Stimulated activated CD4-positive, alpha-beta T cell treated with anti-CD3 and anti-CD28 coated beads, Interleukin-2, amount 100 ng/mL, for 24 hours (primary cell): ENCODE data around the gene PCBP3.

Source experiments
- DNase-seq, 2 donors: peaks; one replicate each; pipeline ENCODE4 v3.0.0-alpha.2; 2020

The PCBP3 gene

DNA sequence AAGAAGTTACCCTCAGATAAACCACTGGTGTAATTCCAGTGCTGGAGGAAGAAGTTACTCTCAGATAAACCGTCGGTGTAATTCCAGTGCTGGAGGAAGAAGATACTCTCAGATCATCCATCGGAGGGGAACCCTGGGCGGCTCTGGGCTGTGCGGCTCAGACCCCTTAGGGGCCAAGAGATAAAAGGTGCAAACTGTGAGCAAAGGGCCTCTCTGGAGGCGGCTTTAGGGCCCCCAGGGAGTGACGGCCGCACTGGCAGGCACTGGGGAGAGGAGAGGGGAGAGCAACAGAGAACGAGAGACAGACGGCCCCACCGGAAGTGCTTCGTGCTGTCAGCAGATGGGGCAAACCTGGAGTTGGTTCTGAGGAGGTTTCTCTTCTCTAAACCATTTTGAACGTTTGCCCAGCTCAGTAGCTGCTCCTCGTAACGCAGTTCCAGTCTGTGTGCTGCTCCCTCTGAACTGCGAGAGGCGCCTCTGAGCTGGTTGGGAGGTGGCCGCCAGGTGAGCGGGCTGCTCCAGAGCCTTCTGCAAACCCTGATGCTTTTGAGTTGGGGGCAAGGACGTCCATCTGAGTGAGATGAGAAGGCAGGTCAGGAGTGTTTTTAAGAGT lies 275.4 kb downstream of the PCBP3 start:
- no peak for DNase-seq

DNA sequence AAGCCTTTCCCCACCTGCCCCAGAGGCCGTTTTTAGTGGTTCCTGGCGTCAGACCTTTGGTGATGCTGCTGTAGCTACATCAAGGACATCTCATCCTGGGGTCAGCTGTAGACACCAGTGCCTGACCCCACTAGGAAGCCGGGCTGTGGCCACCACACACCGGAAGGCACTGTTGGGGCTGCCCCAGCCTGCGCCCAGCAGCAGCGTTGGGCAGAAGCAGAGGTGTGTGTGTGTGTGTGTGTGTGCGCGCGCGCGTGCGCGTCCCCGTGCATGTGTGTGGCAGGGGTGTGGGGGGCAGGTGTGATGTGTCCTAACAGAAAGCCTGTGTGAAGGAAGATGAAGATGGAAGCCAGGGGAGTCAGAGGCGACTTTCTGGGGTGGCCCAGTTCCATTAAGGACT lies 276.1 kb downstream of the PCBP3 start:
- DNase-seq, result no peak

DNA sequence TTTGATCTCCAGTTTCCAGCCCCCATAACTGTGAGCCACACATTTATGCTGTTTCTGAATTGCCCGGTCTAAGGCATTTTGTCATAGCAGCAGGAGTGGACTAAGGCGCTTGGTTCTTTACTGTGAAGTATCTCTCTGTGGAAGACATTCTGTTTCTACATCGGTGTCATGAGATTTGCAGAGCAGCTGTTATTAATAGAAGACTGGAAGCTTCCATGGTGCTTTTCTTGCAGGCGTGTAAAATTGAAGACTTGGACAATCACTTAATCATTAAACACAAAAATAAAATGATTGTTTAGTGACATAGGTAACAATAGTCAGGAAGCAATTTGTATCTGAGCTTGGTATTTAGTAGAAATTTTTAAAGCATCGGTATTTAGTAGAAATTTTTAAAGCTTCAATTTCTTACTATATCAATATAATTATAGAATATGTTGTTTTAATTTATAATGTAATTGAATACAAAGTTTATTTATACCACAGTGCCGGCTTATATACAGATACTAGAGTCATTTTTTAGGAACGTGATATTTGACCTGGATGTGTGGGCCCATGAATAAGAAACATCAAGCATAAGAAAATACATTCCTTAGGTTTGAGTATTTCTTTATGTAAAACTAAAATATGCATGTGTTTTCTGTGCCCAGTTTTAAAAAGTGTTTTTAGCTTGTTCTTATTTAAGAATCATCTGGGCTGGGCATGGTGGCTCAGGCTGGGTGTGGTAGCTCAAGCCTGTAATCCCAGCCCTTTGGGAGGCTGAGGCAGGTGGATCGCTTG lies 277.5 kb downstream of the PCBP3 start:
- no peak for DNase-seq

- DNase-seq, result no peak
Observed at GRCh38 chr21:45921917-45922316, 278.4 kb downstream of the PCBP3 start.

DNA sequence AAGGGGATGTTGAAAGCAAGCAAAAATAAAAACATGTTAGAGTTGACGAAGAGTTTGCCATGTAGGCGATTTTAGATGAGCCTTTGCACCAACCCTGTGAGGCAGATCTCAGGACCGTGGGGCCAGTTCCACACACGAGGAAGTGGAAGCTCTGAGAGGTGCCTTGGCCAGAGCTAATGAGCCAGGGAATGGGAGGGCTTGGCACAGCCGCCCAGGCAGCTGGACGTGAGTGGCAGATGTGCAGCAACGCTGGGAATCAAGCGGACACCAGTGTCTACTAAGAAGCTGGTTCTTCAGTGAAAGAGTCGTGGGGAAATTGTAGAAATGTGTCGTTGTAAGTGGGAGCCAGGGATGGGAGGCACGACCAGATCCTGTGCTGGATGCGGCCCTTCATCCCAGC lies 279.1 kb downstream of the PCBP3 start:
- DNase-seq, result no peak

DNA sequence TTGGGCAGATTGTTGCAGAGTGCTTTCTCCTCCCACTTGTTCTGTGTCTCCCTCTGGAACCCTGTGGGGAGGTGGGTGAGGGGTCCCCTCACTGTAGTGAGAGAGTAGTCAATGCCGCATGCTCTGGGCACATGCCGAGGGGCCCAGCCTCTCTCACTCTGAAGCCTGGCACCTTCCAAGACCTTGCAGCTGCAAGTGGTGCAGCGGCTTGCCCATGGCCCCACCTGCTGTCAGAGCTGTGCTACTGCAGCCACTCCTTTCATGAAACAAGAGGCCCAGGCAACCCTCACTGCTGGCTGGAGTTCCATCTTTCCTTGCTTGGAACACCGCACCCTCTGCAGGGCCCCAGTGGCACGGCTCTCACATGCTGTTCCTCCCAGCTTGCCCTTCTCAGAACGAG lies 279.6 kb downstream of the PCBP3 start:
- DNase-seq, result peak; percentile 72 to 74

DNA sequence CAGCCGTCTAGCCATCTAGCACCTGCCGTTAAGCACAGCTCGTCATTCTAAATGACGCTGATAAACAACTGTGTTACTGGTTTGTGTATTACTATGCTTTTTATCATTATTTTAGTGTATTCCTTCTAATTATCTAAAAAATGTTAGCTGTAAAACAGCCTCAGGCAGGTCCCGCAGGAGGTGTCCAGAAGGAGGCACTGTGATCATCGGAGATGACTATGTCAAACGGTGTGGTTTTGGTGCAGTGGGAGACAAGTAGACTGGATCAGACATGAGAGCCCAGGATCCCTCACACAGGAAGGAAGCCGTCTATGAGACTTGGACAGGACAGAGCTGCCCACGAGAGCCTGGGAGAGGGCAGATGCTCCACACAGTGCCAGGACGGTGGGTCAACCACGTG lies 282.8 kb downstream of the PCBP3 start:
- no peak for DNase-seq

GRCh38 chr21:45927032-45927431 lies 283.5 kb downstream of the PCBP3 start:
- no peak for DNase-seq

DNA sequence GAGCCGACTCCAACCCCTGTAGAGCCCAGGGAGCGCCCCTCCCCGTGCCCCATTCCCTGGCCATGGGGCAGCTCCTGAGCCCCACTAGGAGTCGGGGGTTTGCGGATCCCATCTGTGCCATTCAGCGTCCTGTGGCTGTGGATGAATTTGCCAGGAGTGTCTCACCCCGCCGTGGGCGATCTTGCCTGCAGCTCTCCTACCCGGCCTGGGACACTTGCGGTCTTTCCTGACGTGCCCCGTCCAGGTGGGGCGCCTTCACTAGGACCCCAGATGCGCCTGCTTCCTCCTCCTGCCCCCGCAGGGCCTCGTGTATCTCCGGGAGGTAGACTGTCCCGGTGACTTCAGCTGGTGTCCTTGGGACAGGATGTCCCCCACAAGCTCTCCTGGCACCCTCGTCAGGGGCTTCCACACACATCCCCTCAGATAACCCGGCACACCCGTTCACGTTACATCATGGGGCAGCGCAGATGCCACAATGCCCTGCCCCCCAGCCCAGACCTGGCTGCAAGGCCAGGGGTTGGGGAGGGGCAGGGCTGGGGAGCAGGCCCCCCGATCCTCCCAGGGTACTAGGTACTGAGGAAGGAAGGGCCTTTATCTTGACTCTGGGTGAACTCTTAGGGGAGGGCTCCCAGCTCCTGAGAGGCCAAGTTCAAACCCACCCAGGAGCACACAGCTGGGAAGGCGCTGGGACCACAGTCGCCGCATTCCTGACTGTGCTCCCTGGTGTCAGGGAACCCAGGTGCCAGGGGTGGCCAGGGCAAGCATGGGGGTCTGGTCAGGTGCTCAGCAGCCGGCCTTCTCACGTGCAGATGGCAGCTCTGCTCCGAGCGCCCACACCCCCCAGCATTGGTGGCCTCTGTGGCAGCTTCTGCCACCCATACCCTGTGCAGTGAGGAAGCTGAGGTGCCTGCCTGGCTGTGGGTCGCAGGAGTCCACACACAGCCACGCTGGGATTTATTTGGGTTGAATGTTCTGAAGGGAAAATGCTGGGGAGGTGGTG lies 284.6 kb downstream of the PCBP3 start:
- no peak for DNase-seq

DNA sequence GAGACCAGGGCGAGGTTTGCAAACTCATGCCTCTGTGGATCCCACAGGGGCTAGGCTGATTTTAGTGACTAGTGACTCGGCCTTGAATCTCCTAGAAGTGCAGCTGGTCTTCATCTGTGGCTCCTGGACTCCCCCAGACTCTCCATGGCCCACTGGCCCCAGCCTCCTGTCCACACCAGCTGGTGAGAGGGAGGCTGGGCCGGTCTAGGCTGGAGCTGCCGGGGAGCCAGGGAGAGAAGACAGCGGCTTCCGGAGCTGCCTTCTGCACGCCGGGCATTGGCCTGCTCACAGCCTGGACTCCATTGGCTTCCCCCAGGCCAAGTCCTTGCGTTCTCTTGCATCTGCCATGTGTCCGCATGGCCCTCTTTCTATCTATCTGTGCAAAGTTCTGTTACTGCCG lies 285.9 kb downstream of the PCBP3 start:
- DNase-seq, result no peak

- no peak for DNase-seq
Observed at GRCh38 chr21:45930231-45930760, 286.8 kb downstream of the PCBP3 start.

GRCh38 chr21:45930792-45931191 lies 287.3 kb downstream of the PCBP3 start:
- DNase-seq, result no peak

DNA sequence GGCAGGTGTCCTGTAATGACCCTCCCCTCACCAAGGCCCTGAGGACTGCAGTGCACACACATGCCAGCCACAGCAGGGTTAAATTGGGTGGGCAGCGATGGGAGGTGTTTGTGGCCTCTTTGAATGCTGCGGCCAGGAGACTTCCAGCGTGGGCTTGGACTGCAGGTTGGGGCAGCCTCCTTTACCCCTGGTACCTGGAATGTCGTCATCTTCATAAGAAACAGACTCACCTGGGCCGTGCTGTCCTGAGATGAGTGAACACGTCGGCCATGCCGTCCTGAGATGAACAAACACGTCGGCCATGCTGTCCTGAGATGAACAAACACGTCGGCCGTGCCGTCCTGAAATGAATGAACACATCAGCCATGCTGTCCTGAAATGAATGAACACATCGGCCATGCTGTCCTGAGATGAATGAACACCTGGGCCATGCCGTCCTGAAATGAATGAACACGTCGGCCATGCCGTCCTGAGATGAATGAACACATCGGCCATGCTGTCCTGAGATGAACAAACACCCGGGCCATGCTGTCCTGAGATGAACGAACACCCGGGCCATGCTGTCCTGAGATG lies 288.0 kb downstream of the PCBP3 start:
- no peak for DNase-seq

DNA sequence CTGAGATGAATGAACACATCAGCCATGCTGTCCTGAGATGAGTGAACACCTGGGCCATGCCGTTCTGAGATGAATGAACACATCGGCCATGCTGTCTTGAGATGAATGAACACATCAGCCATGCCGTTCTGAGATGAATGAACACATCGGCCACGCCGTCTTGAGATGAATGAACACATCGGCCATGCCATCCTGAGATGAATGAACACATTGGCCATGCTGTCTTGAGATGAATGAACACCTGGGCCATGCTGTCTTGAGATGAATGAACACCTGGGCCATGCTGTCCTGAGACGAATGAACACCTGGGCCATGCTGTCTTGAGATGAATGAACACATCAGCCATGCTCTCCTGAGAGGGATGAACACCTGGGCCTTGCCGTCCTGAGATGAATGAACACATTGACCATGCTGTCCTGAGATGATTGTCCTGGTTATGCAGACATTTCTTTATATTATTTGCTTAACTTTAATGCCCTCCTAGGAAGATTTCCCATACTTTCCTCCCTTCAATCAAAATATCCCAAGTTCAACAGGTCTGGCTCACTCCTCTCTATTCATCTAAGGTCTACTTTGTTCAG lies 289.5 kb downstream of the PCBP3 start:
- no peak for DNase-seq

- no peak for DNase-seq
Observed at GRCh38 chr21:45934085-45934484, 290.6 kb downstream of the PCBP3 start.

DNA sequence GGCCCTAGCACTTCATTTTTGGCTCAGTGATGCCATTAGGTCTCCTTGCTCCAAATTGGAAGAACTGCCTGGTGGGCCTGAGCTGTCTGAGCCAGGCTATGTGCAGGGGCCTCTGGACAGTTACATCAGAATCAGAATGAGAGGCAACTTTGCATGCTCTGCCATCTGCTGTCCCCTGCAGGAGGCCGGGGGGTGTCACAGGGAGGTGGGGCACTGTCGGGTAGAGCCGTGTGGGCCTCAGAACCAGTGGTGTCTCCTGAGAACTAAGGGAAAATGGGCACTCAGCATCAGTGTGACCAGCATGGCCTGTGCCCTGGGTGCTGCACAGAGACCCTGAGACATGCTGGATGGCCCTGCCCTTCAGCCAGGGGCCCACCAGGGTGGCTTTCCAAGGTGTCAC lies 291.0 kb downstream of the PCBP3 start:
- no peak for DNase-seq

DNA sequence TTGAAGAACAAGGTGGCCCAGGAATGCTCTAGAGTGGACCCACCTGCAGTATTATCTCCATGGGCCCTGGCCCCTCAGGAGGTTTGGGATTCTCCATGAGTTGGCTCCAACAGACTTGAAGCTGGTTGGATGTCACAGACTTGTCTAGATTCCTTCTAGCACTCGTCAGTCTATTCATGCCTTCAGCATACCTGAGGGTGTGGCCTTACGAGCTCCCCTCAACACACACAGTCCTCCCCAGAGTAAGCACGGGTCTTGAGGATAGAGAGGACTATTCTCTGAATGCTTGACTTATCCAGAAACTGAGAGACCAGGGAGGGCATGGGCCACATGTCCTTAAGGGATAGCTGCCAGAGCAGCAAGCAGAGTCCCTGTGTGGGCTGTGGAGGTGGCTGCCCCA lies 292.1 kb downstream of the PCBP3 start:
- DNase-seq, result no peak

DNA sequence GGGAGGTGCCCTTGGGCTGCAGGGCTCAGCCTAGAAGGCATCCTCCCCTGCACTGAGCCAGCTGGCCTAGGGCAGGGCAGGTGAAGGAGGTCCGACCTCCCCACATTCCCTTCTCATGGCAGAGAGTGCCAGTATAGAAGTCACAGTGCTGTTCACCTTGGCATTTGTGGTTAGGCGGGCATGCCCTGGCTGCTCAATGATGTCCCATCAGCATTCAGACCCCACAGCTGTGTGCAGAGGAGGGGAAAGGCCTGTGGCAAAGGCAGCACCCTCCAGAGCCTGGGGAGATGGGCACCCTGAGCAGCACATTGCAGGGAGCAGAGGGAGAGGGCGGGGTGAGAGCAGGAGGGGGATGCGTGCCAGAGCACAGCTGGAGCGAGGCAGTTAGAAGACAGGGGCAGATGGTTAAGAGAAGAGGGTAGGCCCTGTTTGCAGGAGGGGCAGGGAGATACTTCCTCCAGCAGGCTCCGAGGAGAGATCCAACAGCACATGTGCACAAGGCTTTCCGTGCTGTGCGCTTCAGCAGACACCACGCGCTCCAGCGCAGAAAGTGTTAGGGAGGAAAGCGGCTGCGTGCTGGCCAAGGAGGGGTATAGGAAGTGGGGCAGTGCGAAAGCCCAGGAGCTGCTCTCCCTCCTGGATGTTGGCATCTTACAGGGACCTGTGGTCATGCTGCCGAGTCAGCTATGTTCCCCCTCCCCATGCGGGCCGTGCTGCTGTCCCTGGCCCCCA lies 294.4 kb downstream of the PCBP3 start:
- DNase-seq, result no peak

DNA sequence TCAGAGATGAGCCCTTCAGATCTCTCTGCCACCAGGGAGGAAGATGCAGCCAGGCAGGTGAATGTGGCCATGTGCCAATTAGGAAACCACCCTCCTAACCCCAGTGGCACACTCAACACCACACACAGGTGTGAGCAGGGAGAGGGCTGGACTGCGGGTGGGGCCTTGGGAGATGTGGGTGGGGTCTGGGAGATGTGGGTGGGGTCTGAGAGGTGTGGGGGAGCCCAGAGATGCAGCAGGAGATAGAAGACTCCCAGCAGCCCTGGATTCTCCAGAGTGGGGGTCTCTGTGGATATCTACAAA lies 294.9 kb downstream of the PCBP3 start:
- DNase-seq, result no peak

DNA sequence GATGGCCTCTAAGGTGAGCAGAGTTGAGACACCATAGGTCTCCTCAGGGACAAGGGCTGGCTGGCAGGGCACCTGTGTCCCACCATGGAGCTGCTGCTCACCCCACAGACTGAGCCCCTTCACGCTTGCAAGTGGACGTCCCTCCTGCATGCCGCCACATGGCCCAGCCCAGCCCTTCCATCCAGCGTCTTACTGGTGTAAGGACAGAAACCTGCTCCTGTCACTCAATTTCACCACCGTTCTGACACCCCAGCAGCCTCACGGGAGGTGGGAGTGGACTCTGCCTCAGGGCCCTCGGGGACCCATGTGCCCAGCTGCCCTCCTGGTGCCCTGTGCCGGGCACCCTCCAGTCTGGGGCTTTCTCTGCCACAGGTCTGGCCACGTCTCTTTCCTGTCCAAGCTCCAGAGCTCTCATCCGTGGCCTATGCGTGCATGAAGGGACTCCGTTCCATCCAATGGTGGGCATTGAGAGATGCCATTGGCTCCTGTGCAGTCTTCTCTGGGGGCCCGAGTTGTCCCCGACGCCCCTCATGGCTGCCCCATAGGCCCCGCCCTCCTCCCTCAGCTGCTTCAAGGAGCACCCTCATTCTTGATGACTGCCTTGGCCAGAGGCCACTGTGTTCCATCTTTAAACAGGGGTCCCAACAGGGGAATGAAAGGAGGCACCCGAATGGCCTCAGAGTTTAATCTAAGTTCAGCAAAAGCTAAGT lies 295.4 kb downstream of the PCBP3 start:
- DNase-seq, result no peak

DNA sequence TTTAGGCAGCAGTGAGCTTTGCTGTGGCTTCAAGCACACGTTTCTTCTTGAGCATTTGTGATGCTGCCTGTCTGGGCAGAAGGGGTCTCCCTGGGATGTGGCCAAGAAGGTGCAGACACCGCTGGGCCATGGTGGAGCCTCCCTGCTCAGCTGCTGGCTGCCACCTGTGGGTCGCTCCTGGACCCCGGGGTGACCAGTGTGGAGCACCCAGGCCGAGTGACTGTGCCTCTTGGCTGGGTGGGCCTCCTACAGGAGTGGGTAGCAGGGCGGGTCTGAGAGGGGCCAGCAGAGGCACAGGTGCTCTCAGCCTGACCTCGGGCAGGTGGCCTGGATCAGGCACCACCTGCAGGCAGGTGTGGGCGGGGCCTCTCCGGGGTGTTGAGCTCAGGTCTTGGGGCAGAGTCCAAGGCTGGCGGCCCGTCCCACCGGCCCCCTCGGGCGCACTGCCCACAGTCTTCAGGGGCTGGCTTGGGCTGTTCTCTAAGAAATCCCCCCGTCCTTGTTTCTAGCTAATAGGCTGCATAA lies 296.1 kb downstream of the PCBP3 start:
- no peak for DNase-seq
